ENCODE results near the gene PLP2. TPM values are rescaled to one million over a fixed set of nuclear protein-coding genes. Genes with fewer than 3 reads are reported as not detected.
"Not testable (repeated sequence)": the region's sequence is repeated elsewhere in the genome, so short reads cannot be mapped to it uniquely, and the experiment has no call there.

PLP2 gene
- polyA plus RNA-seq, 4 donors = 33.5 to 41.7 (median 36.1) TPM

GRCh38 chrX:49162620-49163019 lies 9.1 kb upstream of the PLP2 start, which contains the start of gene MAGIX:
Gene MAGIX (plus strand): TSS chrX:49162758. CDS start chrX:49162890, 132 bp downstream.
- DNase-seq (ENCODE audit: low read depth in 4 of 4, low spot score in 3 of 4) = no peak

GRCh38 chrX:49163555-49164419 lies 7.9 kb upstream of the PLP2 start:
- DNase-seq (ENCODE audit: low read depth in 4 of 4, low spot score in 3 of 4) = peak; percentile 56 to 73 (median 64)

- no peak for DNase-seq (ENCODE audit: low read depth in 4 of 4, low spot score in 3 of 4)
Measured at GRCh38 chrX:49164589-49165360, 6.9 kb upstream of the PLP2 start.

- peak in 3 of 4 donors; percentile 61 to 76 (median 65) for DNase-seq (ENCODE audit: low read depth in 4 of 4, low spot score in 3 of 4)
Measured at GRCh38 chrX:49165901-49166881, 5.5 kb upstream of the PLP2 start.

GRCh38 chrX:49166914-49167739 lies 4.6 kb upstream of the PLP2 start:
- DNase-seq (ENCODE audit: low read depth in 4 of 4, low spot score in 3 of 4) = no peak

GRCh38 chrX:49167740-49168108 lies 4.0 kb upstream of the PLP2 start:
- DNase-seq (ENCODE audit: low read depth in 4 of 4, low spot score in 3 of 4) = no peak

- no peak for DNase-seq (ENCODE audit: low read depth in 4 of 4, low spot score in 3 of 4)
Measured at GRCh38 chrX:49172280-49172780, 632 bp downstream of the PLP2 start.

- not testable (repeated sequence) for DNase-seq (ENCODE audit: low read depth in 4 of 4, low spot score in 3 of 4)
Measured at GRCh38 chrX:49173544-49173943, 1.8 kb downstream of the PLP2 start.

GRCh38 chrX:49174723-49175122 lies 3.0 kb downstream of the PLP2 start:
- no peak for DNase-seq (ENCODE audit: low read depth in 4 of 4, low spot score in 3 of 4)

- no peak for DNase-seq (ENCODE audit: low read depth in 4 of 4, low spot score in 3 of 4)
Measured at GRCh38 chrX:49175435-49176274, 4.0 kb downstream of the PLP2 start.

- DNase-seq (ENCODE audit: low read depth in 4 of 4, low spot score in 3 of 4) = no peak
Measured at GRCh38 chrX:49176421-49177326, 5.0 kb downstream of the PLP2 start.

- DNase-seq (ENCODE audit: low read depth in 4 of 4, low spot score in 3 of 4) = no peak
Measured at GRCh38 chrX:49177338-49177833, 5.7 kb downstream of the PLP2 start.

GRCh38 chrX:49177873-49178480 lies 6.3 kb downstream of the PLP2 start:
- DNase-seq (ENCODE audit: low read depth in 4 of 4, low spot score in 3 of 4) = no peak

- no peak for DNase-seq (ENCODE audit: low read depth in 4 of 4, low spot score in 3 of 4)
Measured at GRCh38 chrX:49178537-49178936, 6.8 kb downstream of the PLP2 start.

- DNase-seq (ENCODE audit: low read depth in 4 of 4, low spot score in 3 of 4) = no peak
Measured at GRCh38 chrX:49179358-49179757, 7.7 kb downstream of the PLP2 start.

GRCh38 chrX:49183701-49184281 lies 12.1 kb downstream of the PLP2 start:
- DNase-seq (ENCODE audit: low read depth in 4 of 4, low spot score in 3 of 4) = no peak
